HL-60 (cell line): Measurements from ENCODE around the gene PLEKHG3.
A peak's percentile ranks its signal among the peaks of the same experiment; 100 is the strongest.

Source experiments
- DNase-seq, 2 experiments: peaks; one replicate each; pipeline ENCODE4 v3.0.0-alpha.2; 2010 to 2020; ENCODE audit warnings: low read depth in 1 of 2, low spot score in 1 of 2
- H3K27ac ChIP-seq: fragments of 250-450 bp; sonication (Bioruptor Pico); replicated peaks from 2 replicates; pipeline ENCODE4 v1.5.1; 2020; ENCODE audit warnings: mild to moderate bottlenecking, moderate library complexity
- H3K27me3 ChIP-seq: fragments of 250-450 bp; sonication (Bioruptor Pico); 2 replicates; pipeline ENCODE4 v1.5.1; 2021; ENCODE audit warnings: mild to moderate bottlenecking, moderate library complexity; ENCODE audit not compliant: insufficient read depth, poor library complexity, severe bottlenecking
- H3K4me3 ChIP-seq: replicated peaks from 2 replicates; pipeline ENCODE4 v1.5.1; 2011; ENCODE audit warnings: mild to moderate bottlenecking, control low read depth, low read length; ENCODE audit not compliant: insufficient read depth
- GABPA ChIP-seq: IDR thresholded peaks from 2 replicates; pipeline ENCODE4 v1.6.1; 2012; ENCODE audit warnings: low read depth
- POLR2AphosphoS5 ChIP-seq: IDR thresholded peaks from 2 replicates; pipeline ENCODE4 v1.6.1; 2012; ENCODE audit warnings: low read depth
- SPI1 ChIP-seq: IDR thresholded peaks from 2 replicates; pipeline ENCODE4 v1.6.1; 2012; ENCODE audit warnings: low read depth, mild to moderate bottlenecking, borderline replicate concordance
- long read RNA-seq: library from polyadenylated mRNA; unstranded; transcript quantifications from one replicate; pipeline ENCODE4 v2.0.0, GENCODE V29; 2020
- TF ChIP-seq, protein P1 (sequence below): IDR thresholded peaks from 2 replicates; pipeline ENCODE4 v1.6.1; 2012; ENCODE audit warnings: low read depth; ENCODE audit not compliant: insufficient replicate concordance
- TF ChIP-seq, protein P2 (sequence below): IDR thresholded peaks from one replicate; pipeline ENCODE4 v1.5.1; 2011; ENCODE audit warnings: low read length, control low read depth, inconsistent platforms; ENCODE audit not compliant: insufficient read depth

The PLEKHG3 gene
- long read RNA-seq, full-length matches to known transcripts: 18 of 50 reads
- long read RNA-seq, partial matches to known transcripts: 21 of 50 reads
- long read RNA-seq, other reads (novel, unspliced or antisense): 11 of 50 reads

DNA sequence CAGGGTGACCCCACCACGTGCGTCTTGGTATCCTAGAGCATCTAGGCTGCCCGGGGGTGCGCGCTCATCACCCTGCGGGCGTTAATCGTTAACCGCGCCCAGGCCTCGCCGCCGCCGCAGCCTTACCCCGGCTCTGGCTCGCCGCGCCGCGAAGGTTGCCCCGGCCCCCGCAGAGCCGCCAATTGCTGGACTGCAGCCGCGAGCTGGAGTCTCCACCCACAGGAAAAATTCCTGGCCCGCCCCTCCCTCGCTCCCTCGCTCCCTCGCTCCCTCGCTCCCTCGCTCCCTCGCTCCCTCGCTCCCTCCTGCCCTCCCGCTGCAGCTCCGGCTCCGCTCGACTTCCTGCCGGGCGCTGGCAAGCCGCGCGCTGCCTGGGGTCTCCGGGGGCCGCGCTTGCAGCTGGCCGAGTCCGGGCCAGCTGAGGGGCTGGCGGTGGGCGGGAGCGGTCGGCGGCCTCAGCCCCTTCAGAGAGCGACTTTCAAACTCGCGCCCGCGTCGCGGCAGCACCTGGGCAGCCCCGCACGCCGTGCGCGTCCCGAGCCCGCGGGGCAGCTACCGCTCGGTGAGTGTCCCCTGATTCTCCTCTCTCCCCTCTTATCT, at the start of gene PLEKHG3:
Gene PLEKHG3, plus strand, starts transcription at position 282 of the 600 bp plus-strand sequence. CDS start 23,208 bp downstream, outside the sequence.
- peak within 1 kb of the TSS; percentile 48 for H3K4me3 ChIP-seq
- H3K27ac ChIP-seq: peak within 1 kb of the TSS; percentile 88

DNA sequence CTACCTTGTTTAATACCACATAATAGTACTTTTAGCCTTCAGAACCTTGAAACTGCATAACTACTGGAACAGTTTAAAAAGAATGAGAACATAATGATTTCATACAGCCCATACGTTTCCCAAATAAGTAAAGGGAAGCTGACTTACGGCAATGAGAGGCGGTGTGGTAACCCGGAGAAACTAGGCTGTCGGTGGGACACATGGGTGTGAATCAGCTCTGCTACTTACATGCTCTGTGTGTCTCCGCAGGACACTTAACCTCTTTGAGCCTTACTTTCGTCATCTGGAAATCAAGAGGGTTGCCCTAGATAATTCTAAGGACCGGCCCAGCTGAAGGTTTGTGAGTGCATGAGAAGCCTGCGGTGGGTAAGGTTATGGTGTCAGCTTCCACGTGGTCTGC, 49.3 kb upstream of the PLEKHG3 start:
- TF ChIP-seq SPI1 (no peak), POLR2AphosphoS5 (no peak), GABPA (no peak)
- TF ChIP-seq, protein P1, sequence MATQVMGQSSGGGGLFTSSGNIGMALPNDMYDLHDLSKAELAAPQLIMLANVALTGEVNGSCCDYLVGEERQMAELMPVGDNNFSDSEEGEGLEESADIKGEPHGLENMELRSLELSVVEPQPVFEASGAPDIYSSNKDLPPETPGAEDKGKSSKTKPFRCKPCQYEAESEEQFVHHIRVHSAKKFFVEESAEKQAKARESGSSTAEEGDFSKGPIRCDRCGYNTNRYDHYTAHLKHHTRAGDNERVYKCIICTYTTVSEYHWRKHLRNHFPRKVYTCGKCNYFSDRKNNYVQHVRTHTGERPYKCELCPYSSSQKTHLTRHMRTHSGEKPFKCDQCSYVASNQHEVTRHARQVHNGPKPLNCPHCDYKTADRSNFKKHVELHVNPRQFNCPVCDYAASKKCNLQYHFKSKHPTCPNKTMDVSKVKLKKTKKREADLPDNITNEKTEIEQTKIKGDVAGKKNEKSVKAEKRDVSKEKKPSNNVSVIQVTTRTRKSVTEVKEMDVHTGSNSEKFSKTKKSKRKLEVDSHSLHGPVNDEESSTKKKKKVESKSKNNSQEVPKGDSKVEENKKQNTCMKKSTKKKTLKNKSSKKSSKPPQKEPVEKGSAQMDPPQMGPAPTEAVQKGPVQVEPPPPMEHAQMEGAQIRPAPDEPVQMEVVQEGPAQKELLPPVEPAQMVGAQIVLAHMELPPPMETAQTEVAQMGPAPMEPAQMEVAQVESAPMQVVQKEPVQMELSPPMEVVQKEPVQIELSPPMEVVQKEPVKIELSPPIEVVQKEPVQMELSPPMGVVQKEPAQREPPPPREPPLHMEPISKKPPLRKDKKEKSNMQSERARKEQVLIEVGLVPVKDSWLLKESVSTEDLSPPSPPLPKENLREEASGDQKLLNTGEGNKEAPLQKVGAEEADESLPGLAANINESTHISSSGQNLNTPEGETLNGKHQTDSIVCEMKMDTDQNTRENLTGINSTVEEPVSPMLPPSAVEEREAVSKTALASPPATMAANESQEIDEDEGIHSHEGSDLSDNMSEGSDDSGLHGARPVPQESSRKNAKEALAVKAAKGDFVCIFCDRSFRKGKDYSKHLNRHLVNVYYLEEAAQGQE: no peak
- TF ChIP-seq, protein P2, sequence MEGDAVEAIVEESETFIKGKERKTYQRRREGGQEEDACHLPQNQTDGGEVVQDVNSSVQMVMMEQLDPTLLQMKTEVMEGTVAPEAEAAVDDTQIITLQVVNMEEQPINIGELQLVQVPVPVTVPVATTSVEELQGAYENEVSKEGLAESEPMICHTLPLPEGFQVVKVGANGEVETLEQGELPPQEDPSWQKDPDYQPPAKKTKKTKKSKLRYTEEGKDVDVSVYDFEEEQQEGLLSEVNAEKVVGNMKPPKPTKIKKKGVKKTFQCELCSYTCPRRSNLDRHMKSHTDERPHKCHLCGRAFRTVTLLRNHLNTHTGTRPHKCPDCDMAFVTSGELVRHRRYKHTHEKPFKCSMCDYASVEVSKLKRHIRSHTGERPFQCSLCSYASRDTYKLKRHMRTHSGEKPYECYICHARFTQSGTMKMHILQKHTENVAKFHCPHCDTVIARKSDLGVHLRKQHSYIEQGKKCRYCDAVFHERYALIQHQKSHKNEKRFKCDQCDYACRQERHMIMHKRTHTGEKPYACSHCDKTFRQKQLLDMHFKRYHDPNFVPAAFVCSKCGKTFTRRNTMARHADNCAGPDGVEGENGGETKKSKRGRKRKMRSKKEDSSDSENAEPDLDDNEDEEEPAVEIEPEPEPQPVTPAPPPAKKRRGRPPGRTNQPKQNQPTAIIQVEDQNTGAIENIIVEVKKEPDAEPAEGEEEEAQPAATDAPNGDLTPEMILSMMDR: no peak
- no peak overlapping the region for H3K27ac ChIP-seq
- H3K27me3 ChIP-seq: no peaks in the 10 kb centered on the region
- no peak overlapping the region for H3K4me3 ChIP-seq
- peak; percentile 31 to 37 for DNase-seq

More for the DNA sequence above, at the start of gene PLEKHG3:
- DNase-seq: peak in 1 of 2 experiments; percentile 23
- no peak for TF ChIP-seq POLR2AphosphoS5
- TF ChIP-seq, protein P1: no peak
- TF ChIP-seq, protein P2: no peak
- TF ChIP-seq SPI1: no peak
- TF ChIP-seq GABPA: no peak
- no peaks in the 10 kb centered on the region for H3K27me3 ChIP-seq

GRCh38 chr14:64656986-64657385, 47.2 kb upstream of the PLEKHG3 start:
- no peak for DNase-seq
- Histone ChIP-seq H3K27me3 (no peaks in the 10 kb centered on the region), H3K4me3 (no peak overlapping the region), H3K27ac (no peak overlapping the region)
- TF ChIP-seq, protein P2: no peak
- TF ChIP-seq GABPA: no peak
